ENCODE results near the gene TRIM39. TPM values are rescaled to one million over a fixed set of nuclear protein-coding genes. Genes with fewer than 3 reads are reported as not detected.

TRIM39 gene
- total and polyA plus RNA-seq, 2 of the 13 experiments (the other 11 are each of a cell fraction or from before 2014, with no cell fraction given), result 7.7 to 14.6 TPM

- WGBS (ENCODE audit: low lambda C conversion rate), result 98% methylated on average over 16 of the region's 16 CpGs
- Histone ChIP-seq H2AFZ (ENCODE audit: low read length) (no peak overlapping the region), H3K36me3 (replicated peaks in 1 of 2; ENCODE audit: control insufficient read depth in 1 of 2, insufficient read depth in 2 of 2, low read length in 2 of 2) (peaks cover 8 to 25% of the 10 kb centered on the region in 2 experiments), H3K4me2 (ENCODE audit: low read depth, low read length) (no peak overlapping the region), H4K20me1 (ENCODE audit: insufficient read depth, low read length) (no peaks in the 10 kb centered on the region), H3K4me1 (ENCODE audit: insufficient read depth, low read length) (peaks cover 18% of the 10 kb centered on the region), H3K9me3 (ENCODE audit: low read length) (no peaks in the 10 kb centered on the region), H3K27me3 (ENCODE audit: control insufficient read depth in 1 of 2, insufficient read depth in 2 of 2, low read length in 2 of 2) (no peaks in the 10 kb centered on the region), H3K9ac (ENCODE audit: insufficient read depth, low read depth, low read length) (no peak overlapping the region), H3K79me2 (ENCODE audit: insufficient read depth, low read length) (peaks cover 3% of the 10 kb centered on the region), H3K27ac (ENCODE audit: extremely low read length, insufficient read depth, low read length) (no peak overlapping the region), H3K4me3 (replicated peaks in 1 of 3; ENCODE audit: insufficient read depth in 1 of 3, low read depth in 2 of 3, low read length in 3 of 3) (no peak overlapping the region)
- DNase-seq (ENCODE audit: low spot score), result no peak
- FAIRE-seq, result no peak
- POLR2A ChIA-PET, result interaction anchor here (0.5 kb wide), 1 partner anchor 9 kb away, joined by 3 read pairs; no protein-coding TSS in a partner anchor
- no TSS peak for BruUV-seq (replicated peaks)
- in situ Hi-C loops (cut with HindIII; ENCODE audit: extremely low pct_ligation_motif_present, low pct_unique_long_range_greater_than_20kb), result no loop called here
- CTCF ChIA-PET (ENCODE audit: low intra/inter-chr PET ratio, low total read pairs), result no interaction called here
- intact Hi-C loops (cut with micrococcal nuclease; ENCODE audit: unreplicated experiment), result no loop called here
- no peak for ATAC-seq
- TF ChIP-seq ATAD3A (CRISPR knock-in tag; IDR thresholded peaks at IDR 0.05), result no peak
- no peak for TF ChIP-seq GFI1 (CRISPR knock-in tag; IDR thresholded peaks at IDR 0.05; ENCODE audit: borderline replicate concordance)
- TF ChIP-seq HDAC6 (IDR thresholded peaks at IDR 0.05; ENCODE audit: low read depth, low read length), result no peak
- no peak for TF ChIP-seq GPBP1L1 (CRISPR knock-in tag; IDR thresholded peaks at IDR 0.05)
- no peak for TF ChIP-seq ZZZ3 (CRISPR knock-in tag; IDR thresholded peaks at IDR 0.05; ENCODE audit: borderline replicate concordance)
- TF ChIP-seq ZNF777 (CRISPR knock-in tag; IDR thresholded peaks at IDR 0.05), result no peak
- TF ChIP-seq SRY (CRISPR knock-in tag; IDR thresholded peaks at IDR 0.05), result no peak
- TF ChIP-seq ZBTB3 (CRISPR knock-in tag; IDR thresholded peaks at IDR 0.05; ENCODE audit: borderline replicate concordance, low read depth), result no peak
- no peak for TF ChIP-seq SMARCE1 (IDR thresholded peaks at IDR 0.05; ENCODE audit: borderline replicate concordance)
- TF ChIP-seq TBX3 (IDR thresholded peaks at IDR 0.05; ENCODE audit: borderline replicate concordance), result no peak
- no peak for TF ChIP-seq IRF2 (CRISPR knock-in tag; IDR thresholded peaks at IDR 0.05)
- TF ChIP-seq NFKBIZ (CRISPR knock-in tag; IDR thresholded peaks at IDR 0.05), result no peak
- no peak for TF ChIP-seq ZNF441 (CRISPR knock-in tag; IDR thresholded peaks at IDR 0.05; ENCODE audit: borderline replicate concordance)
- TF ChIP-seq BRF2 (CRISPR knock-in tag; IDR thresholded peaks at IDR 0.05), result no peak
- no peak for TF ChIP-seq SMAD9 (CRISPR knock-in tag; IDR thresholded peaks at IDR 0.05)
- no peak for TF ChIP-seq ZNF543 (CRISPR knock-in tag; IDR thresholded peaks at IDR 0.05)
- no peak for TF ChIP-seq HBP1 (CRISPR knock-in tag; IDR thresholded peaks at IDR 0.05; ENCODE audit: low read depth)
Observed at GRCh38 chr6:30341728-30342127, 15.0 kb downstream of the TRIM39 start.
